Tibial nerve (tissue), 3 donors: ENCODE results near the gene PHRF1.

ENCODE experiments used
- POLR2A ChIP-seq, 2 donors: fragments of 450-650 bp; IDR thresholded peaks; one replicate each; pipeline ENCODE4 v1.6.1; 2017; ENCODE audit warnings: antibody characterized with exemption in 2 of 2, mild to moderate bottlenecking in 2 of 2, moderate library complexity in 2 of 2
- TF ChIP-seq, protein P1 (sequence below), 5 experiments: fragments of 200-600 bp in 3 of 5; fragments of 450-650 bp in 2 of 5; sonication (generic) in 3 of 5; IDR thresholded peaks; one replicate each; pipeline ENCODE4 v1.5.1; 2016 to 2019; ENCODE audit warnings: antibody characterized with exemption in 5 of 5, mild to moderate bottlenecking in 3 of 5, moderate library complexity in 2 of 5

DNA sequence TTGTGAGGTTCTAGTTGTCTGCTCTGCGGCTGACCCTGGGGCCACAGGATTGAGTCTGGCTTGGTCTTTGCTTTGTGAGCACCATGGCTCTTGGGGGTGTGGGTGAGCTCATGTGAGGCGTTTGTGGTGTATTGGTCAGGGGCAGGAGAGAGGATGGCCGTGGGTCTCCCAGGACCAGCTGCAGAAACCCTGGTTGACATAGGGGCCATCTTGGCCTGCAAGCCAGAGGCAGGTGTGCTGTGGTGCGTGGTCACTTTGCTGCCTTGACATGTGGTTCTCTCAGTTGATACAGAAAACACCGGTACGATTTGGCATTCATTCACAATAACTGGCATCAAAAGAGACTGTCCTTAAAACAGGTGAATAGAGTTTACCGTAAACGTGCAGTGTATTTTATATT lies 11.3 kb downstream of the PHRF1 start:
- TF ChIP-seq, protein P1, sequence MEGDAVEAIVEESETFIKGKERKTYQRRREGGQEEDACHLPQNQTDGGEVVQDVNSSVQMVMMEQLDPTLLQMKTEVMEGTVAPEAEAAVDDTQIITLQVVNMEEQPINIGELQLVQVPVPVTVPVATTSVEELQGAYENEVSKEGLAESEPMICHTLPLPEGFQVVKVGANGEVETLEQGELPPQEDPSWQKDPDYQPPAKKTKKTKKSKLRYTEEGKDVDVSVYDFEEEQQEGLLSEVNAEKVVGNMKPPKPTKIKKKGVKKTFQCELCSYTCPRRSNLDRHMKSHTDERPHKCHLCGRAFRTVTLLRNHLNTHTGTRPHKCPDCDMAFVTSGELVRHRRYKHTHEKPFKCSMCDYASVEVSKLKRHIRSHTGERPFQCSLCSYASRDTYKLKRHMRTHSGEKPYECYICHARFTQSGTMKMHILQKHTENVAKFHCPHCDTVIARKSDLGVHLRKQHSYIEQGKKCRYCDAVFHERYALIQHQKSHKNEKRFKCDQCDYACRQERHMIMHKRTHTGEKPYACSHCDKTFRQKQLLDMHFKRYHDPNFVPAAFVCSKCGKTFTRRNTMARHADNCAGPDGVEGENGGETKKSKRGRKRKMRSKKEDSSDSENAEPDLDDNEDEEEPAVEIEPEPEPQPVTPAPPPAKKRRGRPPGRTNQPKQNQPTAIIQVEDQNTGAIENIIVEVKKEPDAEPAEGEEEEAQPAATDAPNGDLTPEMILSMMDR (IDR thresholded peaks at IDR 0.05): no peak
- no peak for TF ChIP-seq POLR2A (IDR thresholded peaks at IDR 0.05)
